Neuron (in vitro differentiated cells): ENCODE measurements around the gene ITM2C.

ENCODE experiments used
- H2AFZ ChIP-seq: one replicate; pipeline ENCODE4 v1.6.1; 2013; ENCODE audit warnings: low read depth, mild to moderate bottlenecking, inconsistent platforms, low read length, moderate library complexity
- H3K27me3 ChIP-seq: one replicate; pipeline ENCODE4 v1.6.1; 2013; ENCODE audit warnings: low read length; ENCODE audit not compliant: insufficient read depth
- H3K36me3 ChIP-seq: one replicate; pipeline ENCODE4 v1.6.1; 2013; ENCODE audit warnings: low read length; ENCODE audit not compliant: insufficient read depth
- H3K4me1 ChIP-seq: one replicate; pipeline ENCODE4 v1.6.1; 2013; ENCODE audit warnings: low read length; ENCODE audit not compliant: insufficient read depth
- H3K4me3 ChIP-seq: 2 replicates; pipeline ENCODE4 v1.5.1; 2013; ENCODE audit warnings: mild to moderate bottlenecking, low read length, moderate library complexity
- H3K9me3 ChIP-seq: one replicate; pipeline ENCODE4 v1.6.1; 2013; ENCODE audit warnings: low read length

ITM2C gene

DNA sequence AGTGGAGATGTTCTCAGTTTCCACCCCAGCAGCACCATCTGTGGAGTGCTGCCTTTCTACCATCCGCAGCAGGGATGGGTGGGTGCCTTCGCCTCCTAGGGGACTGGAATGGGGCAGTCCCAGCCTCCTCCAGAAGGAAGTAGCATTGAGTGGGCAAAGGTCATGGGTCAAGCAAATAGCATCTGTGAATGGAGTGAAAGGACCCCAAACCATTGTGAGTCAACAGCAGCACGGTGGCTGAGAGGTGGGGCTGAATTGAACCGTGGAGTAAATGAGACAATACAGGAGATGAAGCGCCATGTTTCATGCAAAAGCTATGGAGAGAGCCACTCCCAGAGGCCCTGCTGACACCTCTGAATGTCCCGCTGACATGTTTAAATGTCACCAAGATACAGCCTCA, 50.6 kb downstream of the ITM2C start:
- Histone ChIP-seq H2AFZ (no peak overlapping the region), H3K27me3 (no peaks in the 10 kb centered on the region), H3K9me3 (no peaks in the 10 kb centered on the region), H3K4me3 (no peak overlapping the region), H3K36me3 (no peaks in the 10 kb centered on the region), H3K4me1 (peaks cover 20% of the 10 kb centered on the region)

DNA sequence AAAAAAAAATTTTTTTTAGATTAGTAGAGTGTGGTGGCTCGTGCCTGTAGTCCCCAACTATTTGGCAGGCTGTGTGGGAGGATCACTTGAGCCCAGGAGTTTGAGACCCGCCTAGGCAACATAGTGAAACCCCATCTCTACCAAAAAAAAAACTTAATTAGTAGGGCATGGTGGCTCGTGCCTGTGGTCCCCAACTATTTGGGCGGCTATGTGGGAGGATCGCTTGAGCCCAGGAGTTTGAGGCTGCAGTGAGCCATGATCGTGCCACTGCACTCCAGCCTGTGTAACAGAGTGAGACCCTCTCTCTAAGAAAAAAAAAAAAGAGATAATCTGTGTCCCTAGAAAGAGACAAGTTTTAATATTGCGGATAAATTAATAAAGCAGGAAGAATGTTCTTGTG, 51.5 kb downstream of the ITM2C start:
- no peaks in the 10 kb centered on the region for H3K27me3 ChIP-seq
- H3K4me1 ChIP-seq: peaks cover 22% of the 10 kb centered on the region
- H3K4me3 ChIP-seq: no peak overlapping the region
- no peaks in the 10 kb centered on the region for H3K36me3 ChIP-seq
- H3K9me3 ChIP-seq: no peaks in the 10 kb centered on the region
- H2AFZ ChIP-seq: no peak overlapping the region

DNA sequence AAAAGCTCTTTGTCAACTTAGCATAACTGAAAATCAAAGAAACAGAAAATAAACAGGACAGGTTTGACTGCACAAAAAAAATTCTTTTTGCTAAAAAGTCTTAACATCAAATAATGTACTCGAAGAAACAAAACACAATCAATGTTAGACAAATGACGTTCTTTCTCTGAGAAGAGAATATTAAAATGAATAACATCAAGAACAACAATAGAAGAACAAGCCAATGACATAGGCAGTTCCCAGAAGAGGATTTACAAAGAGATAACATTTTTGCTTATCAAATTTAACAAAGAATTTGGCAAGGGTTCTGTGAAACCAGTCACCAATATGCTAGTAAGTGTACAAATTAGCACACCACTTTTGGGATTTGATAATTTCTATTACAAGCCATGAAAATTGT, 54.5 kb downstream of the ITM2C start:
- Histone ChIP-seq H3K9me3 (no peaks in the 10 kb centered on the region), H3K4me1 (peaks cover 22% of the 10 kb centered on the region), H2AFZ (no peak overlapping the region), H3K27me3 (no peaks in the 10 kb centered on the region), H3K4me3 (no peak overlapping the region), H3K36me3 (no peaks in the 10 kb centered on the region)

DNA sequence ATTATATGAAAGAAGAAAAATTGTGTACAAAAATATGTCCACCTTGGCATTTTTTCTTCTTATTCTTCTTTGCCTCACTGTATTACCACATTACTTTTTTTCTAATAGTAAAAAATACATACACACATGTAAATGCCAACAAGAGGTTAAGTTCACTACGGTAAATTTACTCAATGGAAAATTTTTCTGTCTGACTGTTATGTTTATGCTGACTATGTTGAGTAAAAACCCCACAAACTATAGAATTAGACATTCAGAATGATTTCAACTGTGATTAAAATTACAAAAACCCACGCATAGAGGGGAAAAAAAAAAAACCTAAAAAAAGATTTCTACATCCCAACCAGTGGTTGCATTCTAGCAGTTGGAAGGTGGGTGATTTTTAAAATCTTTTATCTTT, 54.9 kb downstream of the ITM2C start:
- Histone ChIP-seq H3K4me3 (no peak overlapping the region), H3K27me3 (no peaks in the 10 kb centered on the region), H3K36me3 (no peaks in the 10 kb centered on the region), H2AFZ (no peak overlapping the region), H3K9me3 (no peaks in the 10 kb centered on the region), H3K4me1 (peaks cover 22% of the 10 kb centered on the region)

DNA sequence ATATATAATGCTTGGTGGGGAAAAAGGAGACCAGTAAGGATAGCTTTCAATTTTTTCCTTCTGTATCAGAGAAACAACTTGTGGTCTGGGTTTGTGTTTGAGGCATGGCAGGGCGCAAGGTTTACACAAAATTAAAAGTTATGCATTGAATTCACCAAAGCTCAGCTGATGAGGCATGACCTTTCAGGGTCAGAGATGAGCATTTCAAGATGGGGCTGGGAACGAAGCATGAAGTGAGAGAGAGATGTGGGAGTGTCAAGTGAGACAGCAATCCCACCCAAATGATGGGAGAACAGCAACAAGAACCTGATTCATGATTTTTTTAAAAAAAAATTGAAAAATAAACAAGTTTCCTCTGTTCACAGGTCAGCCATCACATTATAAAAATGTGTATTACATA, 55.4 kb downstream of the ITM2C start:
- H3K9me3 ChIP-seq: no peaks in the 10 kb centered on the region
- no peaks in the 10 kb centered on the region for H3K36me3 ChIP-seq
- H3K4me1 ChIP-seq: peaks cover 17% of the 10 kb centered on the region
- H3K4me3 ChIP-seq: no peak overlapping the region
- H3K27me3 ChIP-seq: no peaks in the 10 kb centered on the region
- H2AFZ ChIP-seq: no peak overlapping the region

DNA sequence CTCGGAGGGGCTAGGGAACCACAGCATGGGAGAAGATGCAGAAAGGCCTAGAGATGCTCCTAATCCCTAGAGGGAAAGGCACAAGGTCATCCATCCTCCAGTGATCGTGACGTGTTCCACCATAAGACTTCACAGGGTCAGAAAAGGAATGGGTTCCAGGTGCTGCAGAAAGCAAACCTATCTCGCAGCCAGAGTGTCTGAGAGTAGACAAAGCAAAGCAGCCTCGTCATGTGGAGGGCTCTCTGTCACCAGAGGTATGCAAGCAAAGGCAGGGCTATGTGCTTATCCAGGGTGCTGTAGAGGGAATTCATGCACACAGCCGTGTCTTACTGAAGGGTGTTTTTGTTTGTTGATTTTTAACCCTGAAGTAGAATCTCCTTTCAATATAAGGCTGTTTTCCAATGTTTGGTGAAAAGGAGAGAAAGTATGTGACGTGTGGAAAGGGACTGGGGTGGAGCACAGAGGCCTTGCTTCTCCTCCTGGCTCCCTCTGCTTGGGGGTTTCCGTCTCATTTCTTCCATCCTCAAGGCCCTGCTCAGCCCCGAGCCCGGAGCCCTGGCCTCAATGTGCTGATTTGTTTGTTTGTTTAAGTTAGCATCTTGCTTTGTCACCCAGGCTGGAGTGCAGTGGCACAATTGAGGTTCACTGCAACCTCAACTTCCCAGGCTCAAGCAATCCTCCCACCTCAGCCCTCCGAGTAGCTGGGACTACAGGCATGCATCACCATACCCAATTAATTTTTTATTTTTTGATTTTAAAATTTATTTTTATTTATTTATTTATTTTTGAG, 57.3 kb downstream of the ITM2C start:
- Histone ChIP-seq H3K27me3 (no peaks in the 10 kb centered on the region), H3K4me1 (peaks cover 5% of the 10 kb centered on the region), H2AFZ (no peak overlapping the region), H3K9me3 (no peaks in the 10 kb centered on the region), H3K36me3 (no peaks in the 10 kb centered on the region), H3K4me3 (no peak overlapping the region)

DNA sequence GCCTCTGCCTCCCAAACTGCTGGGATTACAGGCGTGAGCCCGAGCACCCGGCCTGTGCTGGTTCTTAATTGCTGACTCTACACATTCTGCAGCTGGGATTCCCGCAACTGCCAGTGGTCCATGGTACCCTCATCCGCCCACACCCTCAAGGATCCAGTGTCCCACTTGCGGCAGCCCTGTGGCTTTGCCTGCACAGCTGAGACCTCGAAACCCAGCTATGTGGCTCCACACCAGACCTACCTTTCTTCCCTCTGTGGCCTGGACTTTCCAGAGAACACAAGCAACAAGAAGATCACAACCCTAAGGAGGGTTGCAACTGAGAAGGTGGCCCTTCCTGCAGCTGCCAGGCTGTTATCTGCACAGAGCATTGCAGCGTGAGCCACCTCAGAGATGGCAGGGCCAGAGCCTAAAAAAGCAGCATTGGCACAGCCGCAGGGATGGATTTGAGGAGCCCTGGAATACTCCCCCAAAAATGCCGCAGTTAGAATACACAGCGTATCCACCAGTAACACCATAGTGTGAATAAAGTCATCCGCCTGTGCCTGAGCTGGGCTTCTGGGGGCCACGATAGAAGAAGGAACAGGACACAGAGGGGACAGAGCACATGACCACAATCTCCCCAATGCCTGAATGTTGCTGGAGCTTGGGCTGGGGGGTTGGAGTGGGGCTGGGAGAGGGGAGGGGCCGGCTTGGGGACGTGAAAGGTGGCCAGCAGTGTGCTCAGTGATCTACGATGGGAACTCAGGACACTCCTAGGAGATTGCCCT, 58.4 kb downstream of the ITM2C start:
- Histone ChIP-seq H3K4me1 (peaks cover 5% of the 10 kb centered on the region), H2AFZ (no peak overlapping the region), H3K9me3 (no peaks in the 10 kb centered on the region), H3K27me3 (no peaks in the 10 kb centered on the region), H3K4me3 (no peak overlapping the region), H3K36me3 (no peaks in the 10 kb centered on the region)

DNA sequence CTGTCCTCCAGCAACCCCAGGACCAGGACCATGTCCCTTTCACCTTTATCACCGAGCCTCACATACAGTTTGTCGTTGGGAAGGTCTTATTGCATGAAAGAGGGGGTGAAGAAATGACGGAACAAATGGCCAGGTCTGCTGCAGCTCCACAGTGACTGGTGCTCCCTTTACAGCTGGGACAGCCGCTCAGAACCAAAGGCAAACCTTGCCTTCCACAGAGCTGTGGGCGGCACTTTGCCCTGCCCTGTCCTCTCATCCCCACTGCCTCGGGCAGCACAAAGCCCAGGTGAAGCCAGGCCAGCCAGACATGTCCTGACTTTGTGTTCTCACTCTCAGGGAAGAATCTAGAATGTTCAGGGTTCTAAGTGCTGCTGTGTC, 59.3 kb downstream of the ITM2C start:
- Histone ChIP-seq H3K9me3 (no peaks in the 10 kb centered on the region), H3K4me1 (peaks cover 5% of the 10 kb centered on the region), H3K27me3 (no peaks in the 10 kb centered on the region), H2AFZ (no peak overlapping the region), H3K4me3 (no peak overlapping the region), H3K36me3 (no peaks in the 10 kb centered on the region)

DNA sequence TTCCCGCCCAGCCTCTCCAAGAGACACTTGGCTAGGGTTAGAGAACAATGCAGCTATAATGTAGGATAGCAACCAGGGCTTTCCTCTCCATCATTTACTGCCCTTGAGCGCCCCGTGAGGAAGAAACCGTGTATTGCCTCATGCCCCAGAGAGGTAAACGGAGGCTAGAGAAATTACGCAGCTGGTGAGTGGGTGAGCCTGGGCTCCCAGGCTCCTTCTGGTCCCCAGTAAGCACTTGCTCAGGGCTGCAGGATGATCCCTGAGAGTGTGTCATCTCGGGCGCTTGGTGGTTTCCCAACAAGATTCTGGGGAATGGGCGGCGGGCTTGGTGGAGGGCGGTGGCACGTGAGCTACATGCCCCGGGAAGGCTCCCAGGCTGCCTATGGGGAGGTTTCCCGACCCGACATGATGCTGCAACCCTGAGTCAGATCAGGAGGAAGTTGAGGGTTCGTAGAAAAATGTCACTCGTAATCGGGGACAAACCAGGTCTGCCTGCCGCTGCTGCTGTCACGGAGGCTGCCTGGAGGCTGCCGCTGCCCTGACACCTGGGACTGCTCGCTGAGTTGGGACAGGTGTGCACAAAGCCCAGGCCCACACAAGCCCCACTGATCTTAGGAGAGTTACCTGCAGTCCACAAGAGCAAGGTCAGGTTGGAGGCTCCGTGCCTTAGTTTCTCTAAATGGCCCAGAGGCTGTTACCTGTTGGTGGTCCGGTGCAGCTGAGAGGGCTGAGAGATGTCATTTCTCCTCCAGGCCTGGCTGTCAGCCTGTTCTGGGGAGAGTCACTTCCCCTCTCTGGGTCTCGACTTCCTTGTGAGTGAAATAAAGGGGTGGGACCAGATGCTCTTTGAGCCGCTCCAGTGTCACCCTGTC, 60.0 kb downstream of the ITM2C start, which contains the start of gene GPR55:
Gene GPR55, minus strand, starts transcription at position 773 of the 872 bp plus-strand sequence. CDS start 14,280 bp downstream, outside the sequence.
- Histone ChIP-seq H2AFZ (no peak within 1 kb of the TSS), H3K9me3 (no peaks in the 10 kb centered on the region), H3K4me3 (no peak within 1 kb of the TSS), H3K27me3 (no peaks in the 10 kb centered on the region), H3K4me1 (peaks cover 5% of the 10 kb centered on the region), H3K36me3 (no peaks in the 10 kb centered on the region)

DNA sequence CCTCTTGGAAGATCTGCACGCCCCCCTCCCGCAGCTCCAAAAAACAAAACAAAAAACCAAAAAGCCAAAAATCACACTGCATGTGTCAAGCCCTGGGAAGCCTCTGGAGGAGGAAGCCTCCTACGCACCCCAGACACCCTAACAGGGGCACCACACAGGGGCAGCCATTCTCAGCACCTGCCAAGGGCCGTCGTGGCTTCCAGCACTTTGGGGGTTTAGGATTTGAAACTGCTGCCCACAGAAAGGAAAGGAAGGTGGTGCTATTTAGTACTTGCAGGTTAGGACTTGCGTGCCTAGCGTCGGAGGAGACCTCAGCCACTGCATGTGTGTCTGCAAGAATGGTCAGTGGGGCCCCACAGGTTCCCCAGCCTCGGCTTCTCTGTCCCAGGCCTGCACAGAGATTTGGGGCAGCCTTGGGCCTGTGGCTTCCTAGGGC, 60.7 kb downstream of the ITM2C start:
- Histone ChIP-seq H3K27me3 (no peaks in the 10 kb centered on the region), H3K36me3 (no peaks in the 10 kb centered on the region), H3K9me3 (no peaks in the 10 kb centered on the region), H3K4me1 (peaks cover under 1% of the 10 kb centered on the region), H3K4me3 (no peak overlapping the region), H2AFZ (no peak overlapping the region)

DNA sequence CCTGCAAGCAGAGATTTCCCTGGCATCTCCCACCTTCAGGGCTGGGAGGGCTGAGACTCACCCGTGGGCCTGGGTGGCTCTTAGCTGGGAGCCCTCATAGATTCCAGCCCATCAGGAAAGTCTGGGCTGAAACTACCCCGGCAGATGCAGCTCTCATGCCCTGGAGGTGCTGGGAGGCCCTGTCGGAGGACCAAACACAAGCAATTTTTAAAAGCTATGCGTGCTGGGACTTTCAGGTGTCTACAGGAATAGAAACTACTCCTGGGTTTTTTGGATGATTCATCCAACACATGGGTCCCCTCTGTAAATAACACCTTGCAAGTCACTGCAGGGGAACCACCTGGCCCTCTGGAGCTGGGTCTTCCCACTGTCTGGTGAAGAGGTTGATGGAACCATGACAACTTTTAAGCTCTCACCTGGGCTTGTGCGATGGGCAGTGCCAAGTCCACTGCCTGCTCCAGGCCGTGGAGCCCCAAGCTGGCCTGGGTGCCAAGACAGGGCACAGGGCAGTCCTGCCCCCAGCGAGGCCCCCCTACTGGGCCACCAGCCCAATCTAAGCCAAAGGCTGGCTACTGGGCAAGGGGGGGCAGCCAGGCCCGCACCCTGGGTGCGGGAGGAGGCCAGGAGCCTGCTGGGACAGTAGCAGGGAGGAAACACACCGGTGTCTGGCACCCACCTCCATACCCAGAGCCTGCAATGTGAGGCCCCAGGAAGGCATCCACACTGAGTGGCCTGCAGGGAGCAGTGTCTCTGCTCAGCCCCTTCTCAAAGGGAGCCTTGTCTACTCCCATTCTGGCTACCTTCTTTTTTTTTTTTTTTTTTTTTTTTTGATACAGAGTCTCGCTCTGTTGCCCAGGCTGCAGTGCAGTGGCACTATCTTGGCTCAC, 61.4 kb downstream of the ITM2C start:
- Histone ChIP-seq H3K4me1 (no peaks in the 10 kb centered on the region), H3K27me3 (no peaks in the 10 kb centered on the region), H3K4me3 (no peak overlapping the region), H3K36me3 (no peaks in the 10 kb centered on the region), H2AFZ (no peak overlapping the region), H3K9me3 (no peaks in the 10 kb centered on the region)

DNA sequence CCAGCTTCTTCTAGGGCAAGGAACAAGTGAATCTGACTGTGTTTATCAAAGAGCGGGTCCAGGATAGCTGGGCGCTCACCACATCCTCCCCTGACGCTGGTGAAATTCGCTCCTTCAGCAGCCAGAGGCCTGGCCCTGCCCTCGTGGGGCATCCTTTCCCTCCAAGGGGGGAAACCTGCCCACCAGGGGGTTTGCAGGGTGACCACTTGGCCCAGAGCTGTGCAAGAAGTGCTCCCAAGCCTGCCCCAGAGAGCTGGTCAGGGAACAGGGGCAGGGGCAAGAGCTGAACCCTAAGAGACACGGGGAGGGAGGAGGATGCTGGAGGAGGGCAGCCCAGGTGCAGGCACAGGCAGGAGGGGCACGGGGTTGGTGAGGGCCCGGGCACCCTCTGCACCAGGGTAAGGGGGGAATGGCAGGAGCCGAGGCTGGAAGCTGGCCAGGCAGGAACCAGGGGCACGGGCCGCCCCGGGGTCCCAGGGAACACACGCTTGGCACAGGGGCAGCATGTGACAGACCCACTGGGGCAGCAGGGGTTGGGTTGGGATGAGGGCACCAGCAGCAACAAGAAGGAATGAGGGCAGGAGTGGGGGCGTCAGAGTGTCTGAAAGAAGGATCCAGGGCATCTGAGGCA, 63.1 kb downstream of the ITM2C start:
- no peaks in the 10 kb centered on the region for H3K27me3 ChIP-seq
- H3K36me3 ChIP-seq: no peaks in the 10 kb centered on the region
- no peak overlapping the region for H3K4me3 ChIP-seq
- H3K9me3 ChIP-seq: no peaks in the 10 kb centered on the region
- H2AFZ ChIP-seq: no peak overlapping the region
- no peaks in the 10 kb centered on the region for H3K4me1 ChIP-seq
